Adrenal gland (tissue), 5 donors: ENCODE measurements around the gene MIF4GD.

ENCODE experiments used
- CTCF ChIP-seq, 6 experiments: fragments of 450-650 bp in 4 of 6; fragments of 200-600 bp in 2 of 6; sonication (generic) in 1 of 6; IDR thresholded peaks; 1 replicate in 5 of 6; 2 replicates in 1 of 6; pipeline versions ENCODE4 v1.5.1 to v1.8.0; 2016 to 2021; ENCODE audit warnings: antibody characterized with exemption in 6 of 6, mild to moderate bottlenecking in 2 of 6, moderate library complexity in 1 of 6
- POLR2A ChIP-seq, 2 donors: fragments of 450-650 bp; IDR thresholded peaks; one replicate each; pipeline ENCODE4 v1.6.1; 2017; ENCODE audit warnings: antibody characterized with exemption in 2 of 2, mild to moderate bottlenecking in 2 of 2, moderate library complexity in 1 of 2
- donor health status: DM: no; HTN: no; CAD: no.

- TF ChIP-seq POLR2A (IDR thresholded peaks at IDR 0.05) (no peak), CTCF (IDR thresholded peaks at IDR 0.05) (no peak)
Observed at GRCh38 chr17:75308732-75309629, 38.0 kb upstream of the MIF4GD start.
